DOHH2 (cell line): Measurements from ENCODE around the gene LORICRIN.

Source experiments
- H3F3A ChIP-seq: fragments of 200-600 bp; sonication (generic), shearing (Covaris generic); 2 replicates; pipeline ENCODE4 v1.6.0; 2016; ENCODE audit warnings: antibody characterized with exemption, mild to moderate bottlenecking; ENCODE audit not compliant: control insufficient read depth, insufficient read depth
- H3K27ac ChIP-seq: fragments of 200-600 bp; sonication (generic); 2 replicates; pipeline ENCODE4 v1.5.1; 2014; ENCODE audit warnings: low read depth, mild to moderate bottlenecking, low read length, moderate library complexity
- H3K27me3 ChIP-seq: fragments of 200-600 bp; sonication (generic); 2 replicates; pipeline ENCODE4 v1.6.1; 2014; ENCODE audit warnings: mild to moderate bottlenecking, low read length, mixed read lengths; ENCODE audit not compliant: control insufficient read depth
- H3K36me3 ChIP-seq: fragments of 200-600 bp; sonication (generic); 2 replicates; pipeline ENCODE4 v1.6.1; 2014; ENCODE audit warnings: mild to moderate bottlenecking, low read length, moderate library complexity, mixed read lengths; ENCODE audit not compliant: control insufficient read depth
- H3K4me1 ChIP-seq: fragments of 200-600 bp; sonication (generic); 2 replicates; pipeline ENCODE4 v1.6.1; 2014; ENCODE audit warnings: mild to moderate bottlenecking, low read length, mixed read lengths; ENCODE audit not compliant: control insufficient read depth
- H3K4me2 ChIP-seq: fragments of 200-600 bp; sonication (generic); 2 replicates; pipeline ENCODE4 v1.6.0; 2014; ENCODE audit warnings: mild to moderate bottlenecking, low read length, moderate library complexity
- H3K4me3 ChIP-seq: fragments of 200-600 bp; sonication (generic); 2 replicates; pipeline ENCODE4 v1.5.1; 2014; ENCODE audit warnings: mild to moderate bottlenecking, low read length, mixed read lengths
- H3K79me2 ChIP-seq: fragments of 200-600 bp; sonication (generic); 2 replicates; pipeline ENCODE4 v1.6.1; 2014; ENCODE audit warnings: mild to moderate bottlenecking, low read length, mixed read lengths; ENCODE audit not compliant: control insufficient read depth
- H3K9me2 ChIP-seq: fragments of 200-600 bp; sonication (generic); replicated peaks from 2 replicates; pipeline ENCODE4 v1.6.1; 2014; ENCODE audit warnings: mild to moderate bottlenecking, low read length, mixed read lengths; ENCODE audit not compliant: control insufficient read depth
- H3K9me3 ChIP-seq: fragments of 200-600 bp; sonication (generic); 2 replicates; pipeline ENCODE4 v1.6.1; 2014; ENCODE audit warnings: antibody characterized with exemption, low read length, mixed read lengths; ENCODE audit not compliant: control insufficient read depth, insufficient read depth
- H4K20me1 ChIP-seq: fragments of 200-600 bp; sonication (generic); 2 replicates; pipeline ENCODE4 v1.6.0; 2014; ENCODE audit warnings: low read depth, mild to moderate bottlenecking, antibody characterized with exemption, low read length, moderate library complexity; ENCODE audit not compliant: control insufficient read depth, insufficient read depth
- EZH2phosphoT487 ChIP-seq: fragments of 200-600 bp; sonication (generic); IDR thresholded peaks from 2 replicates; pipeline ENCODE4 v1.6.1; 2017; ENCODE audit warnings: borderline replicate concordance, mild to moderate bottlenecking, antibody characterized with exemption, low read length, moderate library complexity, mixed read lengths
- TF ChIP-seq, protein P1 (sequence below): fragments of 200-600 bp; sonication (generic); IDR thresholded peaks from one replicate; pipeline ENCODE4 v1.5.1; 2014; ENCODE audit warnings: antibody characterized with exemption, mild to moderate bottlenecking, low read depth, low read length; ENCODE audit not compliant: poor library complexity, severe bottlenecking

Gene LORICRIN

DNA sequence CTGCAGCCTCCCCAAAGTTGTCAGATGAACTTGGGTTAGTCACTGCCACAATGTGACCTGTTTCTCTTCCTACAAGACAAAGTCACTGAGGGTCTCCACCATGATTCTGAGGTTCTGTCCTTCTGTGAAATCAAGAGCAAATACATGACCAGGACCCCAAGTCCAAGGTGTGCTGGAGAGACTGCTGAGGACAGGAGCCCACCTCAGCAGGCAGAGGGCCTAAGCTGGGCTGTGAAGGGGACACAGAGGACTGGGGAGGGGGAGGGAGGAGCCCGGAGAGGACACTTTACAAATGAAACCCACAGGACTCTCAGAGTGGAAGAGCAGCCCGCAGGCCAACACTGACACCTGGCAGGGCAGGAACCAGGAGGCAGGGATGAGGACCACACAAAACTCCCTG, 50.0 kb downstream of the LORICRIN start:
- Histone ChIP-seq H3K27me3 (peaks cover 11% of the 10 kb centered on the region; the same call in 1 of the 2 replicates), H3K36me3 (no peaks in the 10 kb centered on the region), H3K4me1 (no peaks in the 10 kb centered on the region), H3K4me2 (no peak overlapping the region), H3K9me3 (no peaks in the 10 kb centered on the region), H3K27ac (no peak overlapping the region), H3K9me2 (no peaks in the 10 kb centered on the region), H3K79me2 (no peaks in the 10 kb centered on the region), H3K4me3 (no peak overlapping the region), H3F3A (no peaks in the 10 kb centered on the region), H4K20me1 (no peaks in the 10 kb centered on the region)
- TF ChIP-seq, protein P1, sequence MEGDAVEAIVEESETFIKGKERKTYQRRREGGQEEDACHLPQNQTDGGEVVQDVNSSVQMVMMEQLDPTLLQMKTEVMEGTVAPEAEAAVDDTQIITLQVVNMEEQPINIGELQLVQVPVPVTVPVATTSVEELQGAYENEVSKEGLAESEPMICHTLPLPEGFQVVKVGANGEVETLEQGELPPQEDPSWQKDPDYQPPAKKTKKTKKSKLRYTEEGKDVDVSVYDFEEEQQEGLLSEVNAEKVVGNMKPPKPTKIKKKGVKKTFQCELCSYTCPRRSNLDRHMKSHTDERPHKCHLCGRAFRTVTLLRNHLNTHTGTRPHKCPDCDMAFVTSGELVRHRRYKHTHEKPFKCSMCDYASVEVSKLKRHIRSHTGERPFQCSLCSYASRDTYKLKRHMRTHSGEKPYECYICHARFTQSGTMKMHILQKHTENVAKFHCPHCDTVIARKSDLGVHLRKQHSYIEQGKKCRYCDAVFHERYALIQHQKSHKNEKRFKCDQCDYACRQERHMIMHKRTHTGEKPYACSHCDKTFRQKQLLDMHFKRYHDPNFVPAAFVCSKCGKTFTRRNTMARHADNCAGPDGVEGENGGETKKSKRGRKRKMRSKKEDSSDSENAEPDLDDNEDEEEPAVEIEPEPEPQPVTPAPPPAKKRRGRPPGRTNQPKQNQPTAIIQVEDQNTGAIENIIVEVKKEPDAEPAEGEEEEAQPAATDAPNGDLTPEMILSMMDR = no peak
- no peak for TF ChIP-seq EZH2phosphoT487

DNA sequence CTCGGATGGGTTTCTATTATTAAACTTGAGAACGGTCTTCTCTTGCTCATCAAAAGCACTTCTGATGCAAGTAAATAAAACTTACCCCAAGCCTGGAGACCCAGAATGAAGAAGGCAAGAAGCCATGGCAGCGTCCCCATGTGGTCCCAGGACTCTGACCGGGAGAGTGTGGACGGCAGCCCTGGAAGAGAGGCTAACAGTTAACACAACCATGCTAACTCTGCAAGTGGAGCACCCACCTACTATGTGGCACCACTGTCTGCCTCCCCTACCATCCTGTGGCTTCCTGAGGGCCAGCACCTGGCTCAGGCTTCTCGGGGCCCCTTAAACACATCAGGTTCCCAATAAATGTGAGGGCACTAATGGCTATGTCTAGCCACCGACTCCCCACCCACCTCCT, 51.0 kb downstream of the LORICRIN start:
- Histone ChIP-seq H4K20me1 (no peaks in the 10 kb centered on the region), H3K79me2 (no peaks in the 10 kb centered on the region), H3K36me3 (no peaks in the 10 kb centered on the region), H3K9me3 (no peaks in the 10 kb centered on the region), H3K4me2 (no peak overlapping the region), H3K27ac (no peak overlapping the region), H3K9me2 (no peaks in the 10 kb centered on the region), H3K4me3 (no peak overlapping the region), H3K27me3 (peaks cover 9% of the 10 kb centered on the region; the same call in 1 of the 2 replicates), H3K4me1 (no peaks in the 10 kb centered on the region), H3F3A (no peaks in the 10 kb centered on the region)
- TF ChIP-seq EZH2phosphoT487 = no peak
- TF ChIP-seq, protein P1 = no peak
